HEK293T (cell line): ENCODE results near the gene CTIF.

Experiments
- ARNT ChIP-seq: fragments of 450-650 bp; IDR thresholded peaks from 2 replicates; pipeline ENCODE4 v1.6.1; 2017; ENCODE audit warnings: mild to moderate bottlenecking
- FOXA1 ChIP-seq: fragments of 450-650 bp; IDR thresholded peaks from 2 replicates; pipeline ENCODE4 v1.6.1; 2016; ENCODE audit warnings: mild to moderate bottlenecking
- FOXM1 ChIP-seq: fragments of 450-650 bp; IDR thresholded peaks from 2 replicates; pipeline ENCODE4 v1.6.1; 2017; ENCODE audit warnings: mild to moderate bottlenecking, borderline replicate concordance
- SP1 ChIP-seq: fragments of 450-650 bp; IDR thresholded peaks from 2 replicates; pipeline ENCODE4 v1.6.1; 2017
- SUZ12 ChIP-seq: fragments of 450-650 bp; IDR thresholded peaks from 2 replicates; pipeline ENCODE4 v1.6.1; 2016; ENCODE audit warnings: mild to moderate bottlenecking
- TARDBP ChIP-seq: fragments of 450-650 bp; IDR thresholded peaks from 2 replicates; pipeline ENCODE4 v1.6.1; 2016
- TF ChIP-seq, protein P1 (sequence below): fragments of 450-650 bp; IDR thresholded peaks from 2 replicates; pipeline ENCODE4 v1.6.1; 2016

DNA sequence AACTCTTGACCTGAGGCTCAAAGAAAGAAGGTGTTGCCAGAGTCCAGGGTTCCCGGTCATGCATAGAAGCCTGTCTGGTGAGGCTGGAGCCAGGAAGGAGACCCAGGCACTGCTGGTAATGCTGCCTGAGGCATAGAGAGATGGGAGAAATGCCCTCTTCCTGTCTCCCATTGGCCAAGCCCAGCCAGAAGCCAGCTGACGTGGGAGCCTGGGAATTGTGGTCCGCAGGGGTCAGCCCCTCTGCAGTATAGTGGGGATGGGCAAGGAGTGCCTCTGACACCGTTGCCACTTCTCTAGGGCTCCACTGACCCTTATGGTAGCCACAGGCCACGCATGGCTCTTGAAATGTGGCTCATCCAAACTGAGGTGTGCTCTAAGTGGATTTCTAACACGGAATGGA is 95.7 kb downstream of the CTIF start:
- TF ChIP-seq, protein P1, sequence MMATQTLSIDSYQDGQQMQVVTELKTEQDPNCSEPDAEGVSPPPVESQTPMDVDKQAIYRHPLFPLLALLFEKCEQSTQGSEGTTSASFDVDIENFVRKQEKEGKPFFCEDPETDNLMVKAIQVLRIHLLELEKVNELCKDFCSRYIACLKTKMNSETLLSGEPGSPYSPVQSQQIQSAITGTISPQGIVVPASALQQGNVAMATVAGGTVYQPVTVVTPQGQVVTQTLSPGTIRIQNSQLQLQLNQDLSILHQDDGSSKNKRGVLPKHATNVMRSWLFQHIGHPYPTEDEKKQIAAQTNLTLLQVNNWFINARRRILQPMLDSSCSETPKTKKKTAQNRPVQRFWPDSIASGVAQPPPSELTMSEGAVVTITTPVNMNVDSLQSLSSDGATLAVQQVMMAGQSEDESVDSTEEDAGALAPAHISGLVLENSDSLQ, result no peak
- TF ChIP-seq TARDBP (no peak), SUZ12 (no peak), FOXM1 (no peak), ARNT (no peak), SP1 (no peak), FOXA1 (no peak)
